Erythroblast (primary cell): ENCODE data around the gene RPS15.

ENCODE experiments used
- GATA1 ChIP-seq: IDR thresholded peaks from 2 replicates; pipeline ENCODE4 v1.6.1; 2011; ENCODE audit warnings: low read depth, mild to moderate bottlenecking, control low read depth, low read length, moderate library complexity
- POLR2A ChIP-seq: IDR thresholded peaks from 2 replicates; pipeline ENCODE4 v1.6.1; 2011; ENCODE audit warnings: mild to moderate bottlenecking, low read length

DNA sequence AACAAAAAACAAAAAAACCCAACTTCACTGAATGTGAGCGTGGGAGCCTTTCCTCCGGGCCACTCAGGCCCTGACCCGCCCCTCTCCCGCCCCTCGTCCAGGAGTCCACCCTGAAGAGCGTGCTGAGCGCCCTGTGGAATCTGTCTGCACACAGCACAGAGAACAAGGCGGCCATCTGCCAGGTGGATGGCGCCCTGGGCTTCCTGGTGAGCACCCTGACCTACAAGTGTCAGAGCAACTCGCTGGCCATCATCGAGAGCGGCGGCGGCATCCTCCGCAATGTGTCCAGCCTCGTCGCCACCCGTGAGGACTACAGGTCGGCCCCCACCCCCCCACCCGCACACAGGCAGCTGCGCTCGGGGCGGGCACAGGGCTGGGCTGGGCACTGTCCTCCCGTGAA, 23.7 kb downstream of the RPS15 start:
- TF ChIP-seq POLR2A (no peak), GATA1 (no peak)
